Tongue (tissue), 2 donors: ENCODE results near the gene MAST1. TPM values are rescaled to one million over a fixed set of nuclear protein-coding genes. Genes with fewer than 3 reads are reported as not detected.
"Not testable (repeated sequence)": the region's sequence is repeated elsewhere in the genome, so short reads cannot be mapped to it uniquely, and the experiment has no call there.

Experiments
- DNase-seq: peaks from one replicate; pipeline ENCODE4 v3.0.0-alpha.2; 2015
- total RNA-seq: library from RNA; depleted of rRNA; stranded (reverse); fragments of >200 nt; gene quantifications from one replicate; pipeline ENCODE4 v1.2.3, GENCODE V29; 2014

Gene MAST1
- total RNA-seq, 1 donor from 2014 or later: 0.92 TPM

GRCh38 chr19:12840091-12841079 is 2.1 kb downstream of the MAST1 start:
- DNase-seq: peak; percentile 56

GRCh38 chr19:12841094-12841493 is 2.8 kb downstream of the MAST1 start:
- DNase-seq: peak; percentile 34

- DNase-seq: no peak
Observed at GRCh38 chr19:12842511-12842910, 4.2 kb downstream of the MAST1 start.

- DNase-seq: no peak
Observed at GRCh38 chr19:12843328-12843727, 5.0 kb downstream of the MAST1 start.

DNA sequence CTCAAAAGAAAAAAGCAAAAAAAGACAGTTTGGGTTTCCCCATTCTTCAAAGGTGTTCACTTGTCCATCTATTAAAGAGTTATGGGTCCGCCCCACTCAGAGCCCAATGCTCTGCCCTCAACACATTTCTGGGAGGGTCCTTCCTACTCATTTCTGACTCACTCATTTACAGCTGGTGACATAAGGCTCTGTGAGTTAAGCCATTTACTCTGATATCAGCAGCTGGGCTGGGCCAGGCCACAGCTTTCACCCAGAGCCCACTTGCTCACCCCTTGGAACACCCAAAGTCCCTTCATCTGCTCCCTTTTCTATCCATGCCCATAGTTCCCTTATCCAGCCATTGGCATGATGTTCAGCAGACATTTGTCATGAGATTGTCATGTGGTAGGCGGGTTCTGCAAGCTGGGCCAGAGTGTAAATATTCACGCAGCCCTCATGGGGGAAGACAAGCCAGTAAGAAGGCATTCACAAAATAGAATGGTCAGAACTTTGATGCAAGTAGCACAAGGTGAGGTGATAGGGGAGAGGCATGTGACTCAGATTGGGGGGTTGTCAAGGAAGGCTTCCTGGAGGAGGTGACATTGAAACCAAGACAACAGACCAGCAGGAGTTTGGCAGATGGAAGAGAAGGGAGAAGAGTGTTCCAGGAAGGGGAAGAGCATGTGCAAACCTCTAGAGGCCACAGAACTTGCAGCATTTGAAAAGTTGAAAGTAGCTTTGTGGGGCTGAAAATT is 5.9 kb downstream of the MAST1 start:
- DNase-seq: no peak

DNA sequence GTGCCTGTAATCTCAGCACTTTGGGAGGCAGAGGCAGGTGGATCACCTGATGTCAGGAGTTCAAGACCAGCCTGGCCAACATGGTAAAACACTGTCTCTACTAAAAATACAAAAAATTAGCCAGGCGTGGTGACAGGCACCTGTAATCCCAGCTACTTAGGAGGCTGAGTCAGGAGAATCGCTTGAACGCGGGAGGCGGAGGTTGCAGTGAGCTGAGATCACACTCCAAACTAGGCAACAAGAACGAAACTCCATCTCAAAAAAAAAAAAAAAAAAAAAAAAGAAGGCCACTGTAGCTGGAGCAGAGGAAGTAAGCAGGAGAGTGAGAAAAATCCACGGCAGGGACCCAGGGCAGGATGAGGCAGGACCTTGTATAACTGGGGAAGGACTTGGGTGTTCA is 8.3 kb downstream of the MAST1 start:
- DNase-seq: not testable (repeated sequence)

- DNase-seq: peak; percentile 86
Observed at GRCh38 chr19:12847159-12848139, 9.1 kb downstream of the MAST1 start.

- no peak for DNase-seq
Observed at GRCh38 chr19:12856653-12857052, 18.3 kb downstream of the MAST1 start.

GRCh38 chr19:12858041-12858928 is 20.0 kb downstream of the MAST1 start:
- no peak for DNase-seq

GRCh38 chr19:12859546-12859945 is 21.2 kb downstream of the MAST1 start:
- no peak for DNase-seq

DNA sequence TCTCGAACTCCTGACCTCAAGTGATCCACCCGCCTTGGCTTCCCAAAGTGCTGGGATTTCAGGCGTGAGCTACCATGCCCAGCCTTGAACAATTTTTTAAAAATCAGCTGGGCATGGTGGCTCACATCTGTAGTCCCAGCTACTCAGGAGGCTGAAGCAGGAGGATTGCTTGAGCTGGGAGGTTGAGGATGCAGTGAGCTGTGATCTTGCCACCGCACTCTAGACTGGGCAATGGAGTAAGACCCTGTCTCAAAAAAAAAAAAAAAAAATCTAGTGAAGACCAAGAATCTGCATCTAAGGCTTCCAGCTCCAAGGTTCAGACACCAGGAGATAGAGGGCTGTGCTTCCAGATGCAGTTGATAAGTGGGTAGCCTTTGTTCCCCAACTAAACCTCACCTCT is 25.8 kb downstream of the MAST1 start:
- no peak for DNase-seq

DNA sequence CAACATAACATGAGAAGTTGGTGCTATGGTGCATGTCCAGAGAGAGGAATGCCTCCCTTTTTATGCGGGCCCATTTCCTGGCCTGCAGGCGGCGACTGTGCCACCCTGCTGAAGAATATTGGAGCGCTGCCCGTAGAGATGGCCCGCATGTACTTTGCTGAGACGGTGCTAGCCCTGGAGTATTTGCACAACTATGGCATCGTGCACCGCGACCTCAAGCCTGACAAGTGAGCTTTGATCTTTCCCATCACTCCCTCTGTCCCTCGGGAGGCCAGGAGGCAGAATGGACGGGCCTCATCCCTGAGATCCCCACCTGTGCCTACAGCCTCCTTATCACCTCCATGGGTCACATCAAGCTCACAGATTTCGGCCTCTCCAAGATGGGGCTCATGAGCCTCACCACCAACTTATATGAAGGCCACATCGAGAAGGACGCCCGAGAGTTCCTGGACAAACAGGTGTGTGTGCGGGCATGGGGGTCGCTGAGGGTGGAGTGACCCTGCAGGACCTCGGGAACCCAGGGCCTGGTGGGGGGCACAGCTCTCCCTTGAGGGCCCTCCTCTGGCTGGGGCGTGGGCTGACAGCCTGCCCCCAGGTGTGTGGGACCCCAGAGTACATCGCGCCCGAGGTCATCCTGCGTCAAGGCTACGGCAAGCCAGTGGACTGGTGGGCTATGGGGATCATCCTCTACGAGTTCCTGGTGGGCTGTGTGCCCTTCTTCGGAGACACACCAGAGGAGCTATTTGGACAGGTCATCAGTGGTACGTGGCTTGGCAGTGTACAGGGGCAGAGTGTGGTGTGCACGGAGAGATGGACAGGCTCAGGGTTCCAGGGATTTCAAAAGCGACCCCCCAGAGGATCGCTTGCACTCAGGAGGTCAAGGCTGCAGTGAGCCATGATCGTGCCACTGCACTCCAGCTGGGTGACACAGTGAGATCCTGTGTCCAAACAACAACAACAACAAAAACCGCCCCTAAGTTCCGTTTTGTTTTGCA is 26.7 kb downstream of the MAST1 start:
- DNase-seq: no peak

- no peak for DNase-seq
Observed at GRCh38 chr19:12865746-12866415, 27.6 kb downstream of the MAST1 start.

DNA sequence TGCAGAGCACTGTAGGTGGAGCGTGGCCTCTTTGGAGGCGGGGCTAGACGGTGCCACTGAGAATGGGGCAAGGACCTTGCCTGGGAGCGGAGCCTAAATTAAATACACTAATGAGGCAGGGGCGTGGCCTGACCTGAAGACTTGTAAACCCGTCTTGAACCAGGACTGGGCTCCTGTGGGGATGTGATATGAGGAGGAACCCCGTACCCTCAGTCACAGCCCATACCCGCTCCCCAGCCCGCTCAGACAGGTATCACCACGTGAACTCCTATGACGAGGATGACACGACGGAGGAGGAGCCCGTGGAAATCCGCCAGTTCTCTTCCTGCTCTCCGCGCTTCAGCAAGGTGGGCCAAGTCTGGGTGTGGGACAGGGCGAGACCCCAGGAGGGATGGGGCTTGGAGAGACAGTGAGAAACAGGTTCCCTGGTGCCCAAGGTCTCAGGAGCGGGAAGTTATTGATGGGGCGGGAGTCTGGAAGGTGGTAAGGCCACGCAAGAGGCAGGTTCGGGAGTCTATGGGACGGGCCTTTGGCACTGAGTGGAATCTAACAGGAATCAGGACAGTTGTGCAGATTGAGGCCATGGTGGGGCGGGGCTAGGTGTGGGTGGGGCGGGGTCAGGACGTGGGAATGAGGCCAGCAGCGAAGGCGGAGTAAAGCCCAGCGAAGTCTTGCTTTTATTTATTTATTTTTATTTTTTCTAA is 28.3 kb downstream of the MAST1 start:
- no peak for DNase-seq

- DNase-seq: peak; percentile 85
Observed at GRCh38 chr19:12867120-12868099, 29.1 kb downstream of the MAST1 start.

- DNase-seq: no peak
Observed at GRCh38 chr19:12868540-12869112, 30.3 kb downstream of the MAST1 start.

- DNase-seq: no peak
Observed at GRCh38 chr19:12871681-12872080, 33.4 kb downstream of the MAST1 start.
